ENCODE results near the gene GRAMD1B.

GRCh38 chr11:123527947-123528346 lies 97.9 kb downstream of the GRAMD1B start:
- TF ChIP-seq, protein P1, sequence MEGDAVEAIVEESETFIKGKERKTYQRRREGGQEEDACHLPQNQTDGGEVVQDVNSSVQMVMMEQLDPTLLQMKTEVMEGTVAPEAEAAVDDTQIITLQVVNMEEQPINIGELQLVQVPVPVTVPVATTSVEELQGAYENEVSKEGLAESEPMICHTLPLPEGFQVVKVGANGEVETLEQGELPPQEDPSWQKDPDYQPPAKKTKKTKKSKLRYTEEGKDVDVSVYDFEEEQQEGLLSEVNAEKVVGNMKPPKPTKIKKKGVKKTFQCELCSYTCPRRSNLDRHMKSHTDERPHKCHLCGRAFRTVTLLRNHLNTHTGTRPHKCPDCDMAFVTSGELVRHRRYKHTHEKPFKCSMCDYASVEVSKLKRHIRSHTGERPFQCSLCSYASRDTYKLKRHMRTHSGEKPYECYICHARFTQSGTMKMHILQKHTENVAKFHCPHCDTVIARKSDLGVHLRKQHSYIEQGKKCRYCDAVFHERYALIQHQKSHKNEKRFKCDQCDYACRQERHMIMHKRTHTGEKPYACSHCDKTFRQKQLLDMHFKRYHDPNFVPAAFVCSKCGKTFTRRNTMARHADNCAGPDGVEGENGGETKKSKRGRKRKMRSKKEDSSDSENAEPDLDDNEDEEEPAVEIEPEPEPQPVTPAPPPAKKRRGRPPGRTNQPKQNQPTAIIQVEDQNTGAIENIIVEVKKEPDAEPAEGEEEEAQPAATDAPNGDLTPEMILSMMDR (IDR thresholded peaks at IDR 0.05): no peak
- TF ChIP-seq POLR2A (IDR thresholded peaks at IDR 0.05) (no peak), EP300 (IDR thresholded peaks at IDR 0.05) (no peak)

Data from tibial nerve (tissue), 4 donors.